Natural killer cell (primary cell): ENCODE data around the gene SLC41A2. TPM values are rescaled to one million over a fixed set of nuclear protein-coding genes. Genes with fewer than 3 reads are reported as not detected.

Experiments used
- ATAC-seq, 3 donors: fragments of 150-1000 bp in 2 of 3; fragments of 200-7000 bp in 1 of 3; cut with Tn5 transposase; 1 replicate in 1 of 3; 2 replicates in 2 of 3; pipeline ENCODE4 v1.10.0; 2021; ENCODE audit warnings: mild to moderate bottlenecking in 2 of 3, moderate library complexity in 2 of 3
- DNase-seq, 2 donors: peaks; one replicate each; pipeline versions ENCODE4 v3.0.0 to v3.0.0-alpha.2; 2013 to 2021; ENCODE audit warnings: mixed read lengths in 1 of 2
- H3K27ac ChIP-seq: one replicate; pipeline ENCODE4 v1.5.1; 2013; ENCODE audit warnings: mild to moderate bottlenecking, low read length
- H3K27me3 ChIP-seq: one replicate; pipeline ENCODE4 v1.6.1; 2013; ENCODE audit warnings: low read length; ENCODE audit not compliant: control insufficient read depth, insufficient read depth
- H3K36me3 ChIP-seq: one replicate; pipeline ENCODE4 v1.6.1; 2013; ENCODE audit warnings: low read length; ENCODE audit not compliant: control insufficient read depth, insufficient read depth
- H3K4me1 ChIP-seq: one replicate; pipeline ENCODE4 v1.6.1; 2013; ENCODE audit warnings: low read length; ENCODE audit not compliant: control insufficient read depth, insufficient read depth
- H3K4me3 ChIP-seq: one replicate; pipeline ENCODE4 v1.5.1; 2013; ENCODE audit warnings: low read length
- H3K9me3 ChIP-seq: one replicate; pipeline ENCODE4 v1.6.1; 2013; ENCODE audit warnings: low read length; ENCODE audit not compliant: control insufficient read depth, insufficient read depth
- H3K27ac Mint-ChIP-seq, 2 donors: one replicate each; pipeline ENCODE4 v1.8.0; 2022; ENCODE audit warnings: mild to moderate bottlenecking in 2 of 2, mixed read lengths in 2 of 2, moderate library complexity in 1 of 2
- H3K27me3 Mint-ChIP-seq, 2 donors: one replicate each; pipeline ENCODE4 v1.8.0; 2022; ENCODE audit warnings: low read depth in 2 of 2, mixed read lengths in 2 of 2
- H3K36me3 Mint-ChIP-seq: one replicate; pipeline ENCODE4 v1.8.0; 2022; ENCODE audit warnings: mixed read lengths
- H3K4me1 Mint-ChIP-seq, 2 donors: one replicate each; pipeline ENCODE4 v1.8.0; 2022; ENCODE audit warnings: mixed read lengths in 2 of 2
- H3K4me3 Mint-ChIP-seq: one replicate; pipeline ENCODE4 v1.8.0; 2022; ENCODE audit warnings: mild to moderate bottlenecking, moderate library complexity, mixed read lengths
- H3K9me3 Mint-ChIP-seq, 2 donors: one replicate each; pipeline ENCODE4 v1.8.0; 2022; ENCODE audit warnings: mixed read lengths in 2 of 2
- CTCF ChIP-seq: fragments of 200-600 bp; IDR thresholded peaks from one replicate; pipeline ENCODE4 v1.8.0; 2022; ENCODE audit warnings: antibody characterized with exemption
- WGBS: methylation state at CpG from one replicate; pipeline ENCODE4 v1.1.7; 2013; ENCODE audit warnings: missing lambda C conversion rate; ENCODE audit not compliant: insufficient coverage; 5-methylcytosine and 5-hydroxymethylcytosine counted together
- intact Hi-C: fragments of 100-400 bp; cut with micrococcal nuclease; formaldehyde crosslinking; loops from one replicate; pipeline ENCODE4 v1.14.2; 2022
- total RNA-seq, 4 donors: library from RNA; stranded (reverse); fragments of 120-200 nt in 1 of 4; gene quantifications; one replicate each; pipeline versions ENCODE4 v1.2.3 to v1.2.4, GENCODE V29; 2013 to 2022

Gene SLC41A2
- total RNA-seq, 3 donors from 2014 or later (not counting 1 experiment from before 2014, with no cell fraction given), result 1.3 to 3.5 (median 1.7) TPM

GRCh38 chr12:104928036-104928745 lies 29.9 kb downstream of the SLC41A2 start:
- intact Hi-C loops, result no loop called here
- DNase-seq (no peak), ATAC-seq (no peak)
- peaks cover 7 to 12% of the 10 kb centered on the region in 2 donors for H3K27me3 Mint-ChIP-seq
- Histone ChIP-seq H3K4me3 (no peak overlapping the region), H3K27me3 (no peaks in the 10 kb centered on the region), H3K27ac (no peak overlapping the region), H3K9me3 (no peaks in the 10 kb centered on the region), H3K36me3 (no peaks in the 10 kb centered on the region), H3K4me1 (no peaks in the 10 kb centered on the region)
- H3K36me3 Mint-ChIP-seq, result no peaks in the 10 kb centered on the region
- no peak overlapping the region for H3K27ac Mint-ChIP-seq
- no peaks in the 10 kb centered on the region for H3K4me1 Mint-ChIP-seq
- 100% methylated on average over 5 of the region's 7 CpGs for WGBS
- H3K9me3 Mint-ChIP-seq, result no peaks in the 10 kb centered on the region
- no peak overlapping the region for H3K4me3 Mint-ChIP-seq
- no peak for TF ChIP-seq CTCF

DNA sequence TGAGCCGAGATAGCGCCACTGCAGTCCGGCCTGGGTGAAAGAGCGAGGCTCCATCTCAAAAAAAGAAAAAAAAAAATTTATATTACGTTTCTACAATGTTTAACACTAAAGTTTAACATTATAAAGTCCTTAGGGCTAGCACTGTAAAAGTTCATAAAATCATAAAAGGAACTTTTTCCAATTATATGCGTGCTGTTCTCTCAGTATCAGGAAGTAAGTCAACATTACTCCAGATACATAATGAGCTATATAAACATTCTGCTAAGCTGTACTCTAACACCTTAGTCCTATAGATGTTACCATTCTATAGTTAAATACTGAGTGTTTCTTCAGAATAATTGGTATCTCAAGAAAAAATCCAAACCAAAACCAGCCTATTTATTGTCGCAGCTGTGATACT lies 32.6 kb downstream of the SLC41A2 start:
- peaks cover 2 to 8% of the 10 kb centered on the region in 2 donors for H3K9me3 Mint-ChIP-seq
- Histone ChIP-seq H3K36me3 (no peaks in the 10 kb centered on the region), H3K27me3 (no peaks in the 10 kb centered on the region), H3K27ac (no peak overlapping the region), H3K4me1 (no peaks in the 10 kb centered on the region), H3K4me3 (no peak overlapping the region), H3K9me3 (peaks cover 2% of the 10 kb centered on the region)
- WGBS, result 100% methylated on average over 1 of the region's 7 CpGs
- DNase-seq, result no peak
- no peak overlapping the region for H3K4me3 Mint-ChIP-seq
- no peak overlapping the region for H3K27ac Mint-ChIP-seq
- no peaks in the 10 kb centered on the region for H3K4me1 Mint-ChIP-seq
- peaks cover 21 to 30% of the 10 kb centered on the region in 2 donors for H3K27me3 Mint-ChIP-seq
- ATAC-seq, result no peak
- intact Hi-C loops, result no loop called here
- TF ChIP-seq CTCF, result no peak
- H3K36me3 Mint-ChIP-seq, result peaks cover 17% of the 10 kb centered on the region

GRCh38 chr12:104921340-104921739 lies 36.8 kb downstream of the SLC41A2 start:
- peaks cover 3 to 12% of the 10 kb centered on the region in 2 donors for H3K9me3 Mint-ChIP-seq
- H3K36me3 Mint-ChIP-seq, result peaks cover 17% of the 10 kb centered on the region
- H3K36me3 ChIP-seq, result no peaks in the 10 kb centered on the region
- TF ChIP-seq CTCF, result no peak
- H3K4me3 ChIP-seq, result no peak overlapping the region
- no peak overlapping the region for H3K4me3 Mint-ChIP-seq
- no peaks in the 10 kb centered on the region for H3K27me3 ChIP-seq
- intact Hi-C loops, result no loop called here
- DNase-seq (no peak), ATAC-seq (no peak)
- peaks cover 2% of the 10 kb centered on the region for H3K9me3 ChIP-seq
- H3K27ac Mint-ChIP-seq, result no peak overlapping the region
- H3K27me3 Mint-ChIP-seq, result peaks cover 20 to 39% of the 10 kb centered on the region in 2 donors
- no peaks in the 10 kb centered on the region for H3K4me1 ChIP-seq
- H3K4me1 Mint-ChIP-seq, result no peaks in the 10 kb centered on the region
- H3K27ac ChIP-seq, result no peak overlapping the region

DNA sequence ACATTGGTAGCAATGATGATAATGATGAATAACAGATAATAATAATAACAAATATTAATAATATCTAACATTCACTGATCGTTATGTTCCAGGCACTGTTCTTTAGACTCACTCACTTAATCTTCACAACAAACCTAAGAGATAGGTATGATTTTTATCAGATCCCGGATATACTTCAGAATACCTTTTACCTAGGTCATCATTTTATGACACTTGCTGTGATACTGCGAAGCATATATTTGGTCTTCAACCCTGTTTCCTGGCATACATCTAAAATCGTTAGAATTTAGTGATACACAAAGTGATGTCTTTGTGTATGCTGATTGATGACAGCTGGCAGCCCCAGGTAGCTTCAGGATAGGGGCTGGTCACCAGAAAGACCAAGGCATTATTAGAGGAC lies 46.1 kb downstream of the SLC41A2 start:
- no peak overlapping the region for H3K4me3 Mint-ChIP-seq
- H3K27ac ChIP-seq, result no peak overlapping the region
- no peaks in the 10 kb centered on the region for H3K9me3 Mint-ChIP-seq
- ATAC-seq, result no peak
- intact Hi-C loops, result no loop called here
- no peaks in the 10 kb centered on the region for H3K4me1 ChIP-seq
- H3K36me3 Mint-ChIP-seq, result no peaks in the 10 kb centered on the region
- no peak for TF ChIP-seq CTCF
- H3K27me3 Mint-ChIP-seq, result peaks cover 0 to 6% of the 10 kb centered on the region in 2 donors
- H3K9me3 ChIP-seq, result no peaks in the 10 kb centered on the region
- no peak for DNase-seq
- no peaks in the 10 kb centered on the region for H3K27me3 ChIP-seq
- no peak overlapping the region for H3K4me3 ChIP-seq
- 91% methylated on average over 3 of the region's 4 CpGs for WGBS
- H3K4me1 Mint-ChIP-seq, result no peaks in the 10 kb centered on the region
- no peak overlapping the region for H3K27ac Mint-ChIP-seq
- H3K36me3 ChIP-seq, result no peaks in the 10 kb centered on the region
